RWPE1 (cell line): ENCODE data around the gene WWP2.
"Not testable (repeated sequence)": the region's sequence is repeated elsewhere in the genome, so short reads cannot be mapped to it uniquely, and the experiment has no call there.

Experiments used
- CTCF ChIA-PET: fragments of 350-600 bp; sonication (Branson Sonifier 250); formaldehyde crosslinking; extraction: SDS; loops from one replicate; lab custom pipeline; 2021; lab: Yijun Ruan, JAX
- POLR2A ChIA-PET: fragments of 400-600 bp; formaldehyde crosslinking; extraction: SDS; loops from one replicate; lab custom pipeline; 2020; ENCODE audit warnings: antibody characterized with exemption; ENCODE audit not compliant: low non-redundant PET; lab: Yijun Ruan, JAX
- DNase-seq: peaks from one replicate; pipeline ENCODE4 v3.0.0; 2012; ENCODE audit warnings: low spot score
- H3K27ac ChIP-seq: fragments of 450-650 bp; 2 replicates; pipeline ENCODE4 v1.5.1; 2017
- TF ChIP-seq, protein P1 (sequence below): fragments of 450-650 bp; conservative IDR thresholded peaks from 2 replicates; pipeline ENCODE4 v1.5.1; 2017; ENCODE audit warnings: low read depth, mild to moderate bottlenecking

Gene WWP2

DNA sequence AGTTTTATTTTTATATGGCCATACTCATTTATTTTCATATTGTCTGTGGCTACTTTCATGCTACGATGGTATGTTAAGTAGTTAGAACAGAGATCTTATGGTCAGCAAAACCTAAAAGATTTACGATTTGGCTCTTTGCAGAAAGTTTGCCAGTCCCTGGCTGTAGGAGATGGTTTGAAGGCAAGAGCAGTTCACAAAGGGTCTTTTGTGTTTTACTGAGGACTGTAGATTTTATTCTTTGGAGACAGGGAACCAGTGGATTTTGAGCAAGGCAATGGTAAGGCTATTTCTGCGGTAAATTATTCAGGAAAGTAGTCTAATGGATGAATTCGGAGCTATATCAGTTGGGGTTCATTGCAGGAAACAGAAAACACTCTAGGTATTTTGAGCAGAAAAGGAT is 90.7 kb downstream of the WWP2 start:
- TF ChIP-seq, protein P1, sequence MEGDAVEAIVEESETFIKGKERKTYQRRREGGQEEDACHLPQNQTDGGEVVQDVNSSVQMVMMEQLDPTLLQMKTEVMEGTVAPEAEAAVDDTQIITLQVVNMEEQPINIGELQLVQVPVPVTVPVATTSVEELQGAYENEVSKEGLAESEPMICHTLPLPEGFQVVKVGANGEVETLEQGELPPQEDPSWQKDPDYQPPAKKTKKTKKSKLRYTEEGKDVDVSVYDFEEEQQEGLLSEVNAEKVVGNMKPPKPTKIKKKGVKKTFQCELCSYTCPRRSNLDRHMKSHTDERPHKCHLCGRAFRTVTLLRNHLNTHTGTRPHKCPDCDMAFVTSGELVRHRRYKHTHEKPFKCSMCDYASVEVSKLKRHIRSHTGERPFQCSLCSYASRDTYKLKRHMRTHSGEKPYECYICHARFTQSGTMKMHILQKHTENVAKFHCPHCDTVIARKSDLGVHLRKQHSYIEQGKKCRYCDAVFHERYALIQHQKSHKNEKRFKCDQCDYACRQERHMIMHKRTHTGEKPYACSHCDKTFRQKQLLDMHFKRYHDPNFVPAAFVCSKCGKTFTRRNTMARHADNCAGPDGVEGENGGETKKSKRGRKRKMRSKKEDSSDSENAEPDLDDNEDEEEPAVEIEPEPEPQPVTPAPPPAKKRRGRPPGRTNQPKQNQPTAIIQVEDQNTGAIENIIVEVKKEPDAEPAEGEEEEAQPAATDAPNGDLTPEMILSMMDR, result no peak
- ChIA-PET CTCF (no interaction called here), POLR2A (no interaction called here)
- DNase-seq, result no peak
- H3K27ac ChIP-seq, result no peak overlapping the region

DNA sequence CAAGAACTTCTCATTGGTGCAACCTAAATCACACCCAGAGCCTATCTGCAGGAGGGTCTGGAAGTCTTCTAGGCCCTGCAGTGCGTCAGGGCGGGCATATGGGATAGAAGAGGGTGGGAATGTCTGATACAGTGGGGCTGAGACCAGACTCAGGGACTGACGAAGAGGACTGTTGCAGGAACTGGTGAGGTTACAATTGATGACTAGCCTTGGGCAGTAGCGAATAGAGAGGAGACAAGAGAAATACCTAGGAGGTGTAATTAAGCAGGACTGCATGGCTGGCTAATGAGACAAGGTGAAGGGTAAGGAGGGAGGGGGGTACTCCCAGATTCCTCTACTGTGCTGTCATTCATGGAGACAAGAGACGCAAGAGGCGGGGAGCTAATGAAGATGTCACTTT is 91.3 kb downstream of the WWP2 start:
- DNase-seq, result no peak
- H3K27ac ChIP-seq, result no peak overlapping the region
- TF ChIP-seq, protein P1, result no peak
- CTCF ChIA-PET, result no interaction called here
- POLR2A ChIA-PET, result no interaction called here

DNA sequence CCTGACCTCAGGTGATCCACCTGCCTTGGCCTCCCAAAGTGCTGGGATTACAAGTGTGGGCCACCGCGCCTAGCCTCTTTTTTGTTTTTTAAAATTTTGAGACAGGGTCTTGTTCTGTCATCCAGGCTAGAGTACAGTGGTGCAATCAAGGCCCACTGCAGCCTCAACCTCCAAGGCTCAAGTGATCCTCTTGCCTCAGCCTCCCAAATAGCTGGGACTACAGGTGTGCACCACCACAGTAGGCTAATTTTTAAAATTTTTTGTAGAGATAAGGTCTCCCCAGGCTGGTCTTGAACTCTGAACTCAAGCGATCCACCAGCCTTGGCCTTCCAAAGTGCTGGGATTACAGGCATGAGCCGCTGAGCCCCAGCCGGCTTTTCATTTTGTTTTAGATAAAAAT is 92.6 kb downstream of the WWP2 start:
- H3K27ac ChIP-seq, CTCF ChIA-PET, DNase-seq, POLR2A ChIA-PET: not testable (repeated sequence)

DNA sequence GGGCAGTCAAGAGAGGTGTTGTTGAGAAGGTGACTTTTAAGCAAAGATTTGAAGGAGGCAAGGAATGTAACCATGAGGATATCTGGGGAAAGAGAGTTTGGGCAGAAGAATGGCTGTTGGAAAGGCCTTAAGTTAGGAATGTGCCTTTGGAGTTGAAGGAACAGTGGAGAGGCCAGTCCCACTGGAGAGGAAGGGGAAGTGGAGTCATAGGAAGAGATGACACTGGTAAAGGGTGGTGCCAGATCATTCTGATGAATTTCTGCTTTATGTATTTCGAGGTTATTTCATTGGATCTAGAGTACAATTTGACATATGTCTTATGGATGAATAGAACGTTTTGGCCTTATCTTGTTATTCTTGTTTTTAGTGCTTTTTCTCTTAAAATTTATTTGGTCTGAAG is 93.5 kb downstream of the WWP2 start:
- POLR2A ChIA-PET, result no interaction called here
- TF ChIP-seq, protein P1, result no peak
- DNase-seq, result no peak
- H3K27ac ChIP-seq, result no peak overlapping the region
- CTCF ChIA-PET, result no interaction called here

DNA sequence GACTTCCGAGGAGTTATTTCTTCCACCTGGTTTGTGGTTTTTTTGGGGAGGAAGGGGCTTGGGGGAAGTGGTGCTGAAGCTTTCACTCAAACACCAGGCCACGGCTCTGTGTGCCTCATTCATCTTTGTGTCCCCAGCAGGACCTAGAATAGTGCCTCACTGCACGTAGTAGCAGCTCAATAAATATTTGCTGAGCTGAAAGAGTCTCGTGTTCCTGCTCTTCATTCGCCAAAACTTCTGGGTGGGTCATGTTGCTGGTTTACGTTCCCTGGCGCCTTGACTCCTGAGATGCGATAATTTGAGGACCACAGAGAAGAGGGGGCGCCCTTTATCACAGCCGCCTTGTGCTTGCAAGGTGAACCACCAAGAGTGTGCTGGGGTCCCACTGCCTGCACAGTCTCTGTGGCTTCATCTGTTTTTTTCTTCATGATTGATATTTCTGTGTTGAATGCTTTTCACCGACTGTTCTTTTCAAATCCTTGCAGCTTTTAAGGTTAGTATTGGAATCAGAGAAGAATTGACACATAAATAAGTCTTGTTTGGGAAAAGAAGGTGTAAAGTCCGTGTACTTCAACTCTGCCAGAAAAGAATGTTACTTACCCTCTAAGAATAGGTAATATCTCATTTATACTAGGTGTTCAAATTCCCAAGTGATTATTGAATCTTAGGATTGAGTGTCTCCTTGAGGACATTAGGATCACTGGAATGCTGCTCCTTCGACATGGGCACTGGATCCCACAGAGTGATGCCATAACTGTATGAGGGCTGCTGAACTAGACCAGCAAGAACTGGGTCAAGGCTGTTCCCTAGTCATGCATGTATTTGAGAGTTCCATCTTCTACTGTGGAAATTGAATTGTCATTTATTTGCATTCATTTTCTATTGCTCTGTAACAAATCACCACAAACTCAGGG is 96.3 kb downstream of the WWP2 start:
- TF ChIP-seq, protein P1, result no peak
- H3K27ac ChIP-seq, result no peak overlapping the region
- ChIA-PET CTCF (interaction anchor here (0.5 to 1.0 kb wide), 3 partner anchors 14 to 1280 kb away, joined by 3 read pairs; no protein-coding TSS in a partner anchor), POLR2A (no interaction called here)
- DNase-seq, result no peak

DNA sequence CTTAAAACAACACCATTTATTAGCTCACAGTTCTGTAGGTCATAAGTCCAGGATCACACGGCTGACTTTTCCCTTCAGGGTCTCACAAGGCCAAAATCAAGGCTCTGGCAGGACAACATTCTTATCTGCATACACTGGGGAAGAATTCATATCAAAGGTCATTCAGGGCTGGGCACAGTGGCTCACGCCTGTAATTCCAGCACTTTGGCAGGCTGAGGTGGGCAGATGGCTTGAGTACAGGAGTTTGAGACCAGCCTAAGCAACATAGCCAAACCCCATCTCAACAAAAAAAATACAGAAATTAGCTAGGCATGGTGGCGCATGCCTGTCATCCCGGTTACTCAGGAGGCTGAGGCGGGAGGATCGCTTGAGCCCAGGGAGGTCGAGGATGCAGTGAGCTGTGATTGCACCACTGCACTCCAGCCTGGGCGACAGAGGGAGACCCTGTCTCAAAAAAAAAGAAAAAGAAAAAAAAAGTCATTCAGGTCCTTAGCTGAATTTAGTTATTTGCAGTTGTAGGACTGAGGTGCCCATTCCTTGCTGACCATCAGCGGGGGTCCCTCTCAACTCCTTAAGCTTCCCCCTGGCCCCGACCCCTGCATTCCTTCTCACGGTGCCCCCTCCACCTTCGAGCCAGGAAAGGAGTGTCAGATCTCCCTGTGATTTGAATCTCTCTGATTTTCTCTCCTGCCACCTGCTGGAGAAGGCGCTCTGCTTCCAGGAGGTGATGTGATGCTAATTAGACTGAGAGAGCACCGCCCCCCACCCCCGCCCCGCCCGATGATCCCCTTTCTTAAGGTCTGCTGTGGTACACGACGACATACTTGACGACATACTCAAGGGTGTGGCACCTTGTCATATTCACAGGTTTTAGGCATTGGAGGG is 97.2 kb downstream of the WWP2 start:
- POLR2A ChIA-PET, result no interaction called here
- H3K27ac ChIP-seq, result no peak overlapping the region
- DNase-seq, result peak; percentile 36
- CTCF ChIA-PET, result interaction anchor here (0.6 to 1.0 kb wide), 4 partner anchors 14 to 1269 kb away, joined by 3 to 5 read pairs (median 3); no protein-coding TSS in a partner anchor
- TF ChIP-seq, protein P1, result peak; percentile 16; the same call in 1 of the 2 replicates
